Astrocyte (in vitro differentiated cells and primary cell): Measurements from ENCODE around the gene DRC7. TPM values are rescaled to one million over a fixed set of nuclear protein-coding genes. Genes with fewer than 3 reads are reported as not detected.

Experiments used
- DNase-seq: peaks from one replicate; pipeline ENCODE4 v3.0.0-alpha.2; 2010; ENCODE audit warnings: low read depth
- FAIRE-seq: peaks from 2 replicates; lab custom pipeline; 2011; peaks lifted over from hg19 to GRCh38; lab: Jason Lieb, UNC
- H2AFZ ChIP-seq: 2 replicates; pipeline ENCODE4 v1.6.0; 2012; ENCODE audit warnings: low read depth, low read length, inconsistent platforms
- H3K27ac ChIP-seq: 2 replicates; pipeline ENCODE4 v1.5.1; 2011; ENCODE audit warnings: low read depth, low read length, inconsistent platforms
- H3K27me3 ChIP-seq: 2 replicates; pipeline ENCODE4 v1.6.0; 2011; ENCODE audit warnings: low read length, inconsistent platforms; ENCODE audit not compliant: insufficient read depth
- H3K36me3 ChIP-seq: 2 replicates; pipeline ENCODE4 v1.5.1; 2011; ENCODE audit warnings: low read length, inconsistent platforms; ENCODE audit not compliant: insufficient read depth
- H3K4me1 ChIP-seq: 2 replicates; pipeline ENCODE4 v1.5.1; 2011; ENCODE audit warnings: low read length, inconsistent platforms; ENCODE audit not compliant: insufficient read depth
- H3K4me2 ChIP-seq: 2 replicates; pipeline ENCODE4 v1.6.0; 2012; ENCODE audit warnings: low read length, inconsistent platforms
- H3K4me3 ChIP-seq: 2 replicates; pipeline ENCODE4 v1.5.1; 2011; ENCODE audit warnings: low read depth, mild to moderate bottlenecking, low read length, inconsistent platforms; ENCODE audit not compliant: insufficient read depth
- H3K79me2 ChIP-seq: 2 replicates; pipeline ENCODE4 v1.6.0; 2012; ENCODE audit warnings: mild to moderate bottlenecking, low read length, inconsistent platforms; ENCODE audit not compliant: insufficient read depth
- H3K9ac ChIP-seq: 2 replicates; pipeline ENCODE4 v1.6.0; 2012; ENCODE audit warnings: mild to moderate bottlenecking, low read length, inconsistent platforms
- H3K9me3 ChIP-seq: 2 replicates; pipeline ENCODE4 v1.5.1; 2012; ENCODE audit warnings: low read depth, mild to moderate bottlenecking, low read length, inconsistent platforms; ENCODE audit not compliant: insufficient read depth
- H4K20me1 ChIP-seq: 2 replicates; pipeline ENCODE4 v1.6.0; 2012; ENCODE audit warnings: low read length, inconsistent platforms; ENCODE audit not compliant: insufficient read depth
- H3K27ac Mint-ChIP-seq: one replicate; pipeline ENCODE4 v1.8.0; 2021; ENCODE audit warnings: mild to moderate bottlenecking, mixed read lengths; ENCODE audit not compliant: unreplicated experiment
- H3K27me3 Mint-ChIP-seq: one replicate; pipeline ENCODE4 v1.8.0; 2021; ENCODE audit warnings: low read depth, mixed read lengths; ENCODE audit not compliant: unreplicated experiment
- H3K36me3 Mint-ChIP-seq: one replicate; pipeline ENCODE4 v1.8.0; 2021; ENCODE audit warnings: low read depth, mixed read lengths; ENCODE audit not compliant: unreplicated experiment
- H3K4me1 Mint-ChIP-seq: one replicate; pipeline ENCODE4 v1.8.0; 2021; ENCODE audit warnings: low read depth, mixed read lengths; ENCODE audit not compliant: unreplicated experiment
- H3K4me3 Mint-ChIP-seq: one replicate; pipeline ENCODE4 v1.8.0; 2021; ENCODE audit warnings: mild to moderate bottlenecking, moderate library complexity, mixed read lengths; ENCODE audit not compliant: unreplicated experiment
- H3K9me3 Mint-ChIP-seq: one replicate; pipeline ENCODE4 v1.8.0; 2021; ENCODE audit warnings: mild to moderate bottlenecking, mixed read lengths; ENCODE audit not compliant: unreplicated experiment
- CTCF ChIP-seq: IDR thresholded peaks from 2 replicates; pipeline ENCODE4 v1.5.1; 2011; ENCODE audit warnings: low read depth, mild to moderate bottlenecking, inconsistent platforms, low read length, moderate library complexity; ENCODE audit not compliant: insufficient read depth
- EZH2 ChIP-seq: IDR thresholded peaks from 2 replicates; pipeline ENCODE4 v1.6.1; 2012; ENCODE audit warnings: mild to moderate bottlenecking, low read length, inconsistent platforms; ENCODE audit not compliant: insufficient read depth
- total RNA-seq: library from RNA; stranded (reverse); gene quantifications from 2 replicates; pipeline ENCODE4 v1.2.1, GENCODE V29; 2021

The DRC7 gene
- total RNA-seq, 1 donor from 2014 or later: not detected

- Mint-ChIP-seq H3K27ac (no peak within 1 kb of the TSS), H3K4me1 (no peaks in the 10 kb centered on the region), H3K4me3 (no peak within 1 kb of the TSS), H3K36me3 (no peaks in the 10 kb centered on the region), H3K9me3 (no peaks in the 10 kb centered on the region), H3K27me3 (peaks cover 12% of the 10 kb centered on the region)
- Histone ChIP-seq H3K36me3 (no peaks in the 10 kb centered on the region), H3K27ac (no peak within 1 kb of the TSS), H3K27me3 (peaks cover 5% of the 10 kb centered on the region), H3K4me2 (no peak within 1 kb of the TSS), H3K9me3 (no peaks in the 10 kb centered on the region), H4K20me1 (no peaks in the 10 kb centered on the region), H3K9ac (no peak within 1 kb of the TSS), H3K4me3 (no peak within 1 kb of the TSS), H3K4me1 (no peaks in the 10 kb centered on the region), H2AFZ (no peak within 1 kb of the TSS), H3K79me2 (no peaks in the 10 kb centered on the region)
- FAIRE-seq: no peak
- no peak for DNase-seq
- no peak for TF ChIP-seq CTCF
- TF ChIP-seq EZH2: no peak
These were observed 26.4 kb upstream of the DRC7 start, which contains the start of gene ADGRG3 for GRCh38 chr16:57668263-57668571. Gene ADGRG3, plus strand, starts transcription at chr16:57668306. Its CDS starts 42 bp downstream, at chr16:57668348.

DNA sequence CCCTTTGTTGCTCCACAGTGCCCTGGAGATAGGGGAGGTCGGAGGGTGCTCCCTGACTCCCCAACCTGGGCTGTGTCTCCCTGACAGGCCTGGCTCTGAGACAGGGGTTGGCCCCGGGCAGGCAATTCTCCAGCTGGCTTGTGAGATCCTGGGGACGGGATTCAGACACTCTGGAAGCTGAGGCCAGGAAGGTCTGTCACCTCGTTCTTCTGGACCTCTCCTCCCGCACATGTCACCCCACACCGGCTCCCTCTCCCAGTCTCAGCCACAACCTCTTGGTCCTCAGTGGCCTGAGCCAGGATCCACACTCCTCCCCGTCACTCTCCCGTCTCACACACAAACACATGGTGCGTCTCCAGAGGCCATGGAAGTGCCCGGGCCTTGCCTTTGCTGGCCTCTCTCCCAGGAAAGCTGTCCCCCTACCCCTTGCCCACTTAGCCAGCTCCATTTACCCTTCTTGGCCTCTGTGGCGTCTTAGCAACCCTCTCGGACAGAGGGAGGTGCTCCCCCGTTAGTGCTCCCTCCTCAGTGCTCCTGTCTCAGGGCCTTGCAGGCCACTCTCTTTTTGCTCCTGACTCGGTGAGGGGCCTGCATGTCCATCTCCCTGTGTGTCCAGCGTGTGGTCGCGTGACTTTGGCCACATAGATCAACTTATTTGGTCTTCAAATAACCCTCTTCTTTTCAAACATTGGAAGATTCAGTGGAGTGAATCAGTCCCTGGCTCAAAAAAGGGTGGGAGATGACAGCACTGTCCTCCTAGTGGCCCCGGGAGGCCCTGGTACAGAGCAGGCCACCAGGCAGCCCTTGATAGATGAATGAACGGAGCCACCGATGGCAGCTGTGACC lies 25.8 kb upstream of the DRC7 start:
- no peak for DNase-seq
- Histone ChIP-seq H3K27ac (no peak overlapping the region), H3K27me3 (peaks cover 11% of the 10 kb centered on the region), H2AFZ (no peak overlapping the region), H4K20me1 (no peaks in the 10 kb centered on the region), H3K4me2 (no peak overlapping the region), H3K36me3 (no peaks in the 10 kb centered on the region), H3K4me3 (no peak overlapping the region), H3K9ac (no peak overlapping the region), H3K9me3 (no peaks in the 10 kb centered on the region), H3K79me2 (no peaks in the 10 kb centered on the region), H3K4me1 (no peaks in the 10 kb centered on the region)
- peaks cover 17% of the 10 kb centered on the region for H3K27me3 Mint-ChIP-seq
- H3K9me3 Mint-ChIP-seq: no peaks in the 10 kb centered on the region
- H3K4me3 Mint-ChIP-seq: no peak overlapping the region
- FAIRE-seq: no peak
- no peak overlapping the region for H3K27ac Mint-ChIP-seq
- no peaks in the 10 kb centered on the region for H3K36me3 Mint-ChIP-seq
- H3K4me1 Mint-ChIP-seq: no peaks in the 10 kb centered on the region
- TF ChIP-seq CTCF (no peak), EZH2 (no peak)

- H3K9me3 ChIP-seq: no peaks in the 10 kb centered on the region
- no peak overlapping the region for H3K27ac ChIP-seq
- H3K4me3 Mint-ChIP-seq: no peak overlapping the region
- no peak overlapping the region for H3K27ac Mint-ChIP-seq
- H3K36me3 ChIP-seq: no peaks in the 10 kb centered on the region
- peaks cover 15% of the 10 kb centered on the region for H3K27me3 ChIP-seq
- TF ChIP-seq EZH2: no peak
- no peak for TF ChIP-seq CTCF
- H3K9me3 Mint-ChIP-seq: no peaks in the 10 kb centered on the region
- H3K36me3 Mint-ChIP-seq: no peaks in the 10 kb centered on the region
- DNase-seq (no peak), FAIRE-seq (no peak)
- no peak overlapping the region for H3K9ac ChIP-seq
- H3K4me1 Mint-ChIP-seq: no peaks in the 10 kb centered on the region
- H3K4me2 ChIP-seq: no peak overlapping the region
- no peak overlapping the region for H3K4me3 ChIP-seq
- H3K4me1 ChIP-seq: no peaks in the 10 kb centered on the region
- no peaks in the 10 kb centered on the region for H3K79me2 ChIP-seq
- no peak overlapping the region for H2AFZ ChIP-seq
- no peaks in the 10 kb centered on the region for H4K20me1 ChIP-seq
- peaks cover 23% of the 10 kb centered on the region for H3K27me3 Mint-ChIP-seq
These were observed 25.0 kb upstream of the DRC7 start for GRCh38 chr16:57669476-57670162.
